HEK293 (cell line): ENCODE data around the gene BCLAF1.

Source experiments
- KLF1 ChIP-seq: fragments of 450-650 bp; formaldehyde crosslinking; IDR thresholded peaks from 2 replicates; pipeline ENCODE4 v1.5.1; 2016; ENCODE audit warnings: missing biosample characterization, missing genetic modification characterization
- KLF8 ChIP-seq: fragments of 450-650 bp; formaldehyde crosslinking; IDR thresholded peaks from 2 replicates; pipeline ENCODE4 v1.5.1; 2016; ENCODE audit warnings: missing biosample characterization, missing genetic modification characterization
- OSR2 ChIP-seq: fragments of 450-650 bp; formaldehyde crosslinking; IDR thresholded peaks from 2 replicates; pipeline ENCODE4 v1.5.1; 2016; ENCODE audit warnings: missing biosample characterization, missing genetic modification characterization
- SETDB1 ChIP-seq: IDR thresholded peaks from one replicate; pipeline ENCODE4 v1.6.1; 2017; ENCODE audit warnings: mild to moderate bottlenecking, low read length, moderate library complexity, mixed read lengths; ENCODE audit not compliant: insufficient read length
- TCF7L2 ChIP-seq: IDR thresholded peaks from 2 replicates; pipeline ENCODE4 v1.6.1; 2011; ENCODE audit warnings: low read depth, mild to moderate bottlenecking, inconsistent platforms, low read length, moderate library complexity, borderline replicate concordance
- TSHZ1 ChIP-seq: fragments of 450-650 bp; formaldehyde crosslinking; IDR thresholded peaks from 2 replicates; pipeline ENCODE4 v1.5.1; 2016; ENCODE audit warnings: missing biosample characterization, missing genetic modification characterization, borderline replicate concordance
- YY1 ChIP-seq: fragments of 450-650 bp; formaldehyde crosslinking; IDR thresholded peaks from 2 replicates; pipeline ENCODE4 v1.5.1; 2018; ENCODE audit warnings: missing biosample characterization, missing genetic modification characterization
- ZEB2 ChIP-seq: fragments of 450-650 bp; formaldehyde crosslinking; IDR thresholded peaks from 2 replicates; pipeline ENCODE4 v1.5.1; 2016; ENCODE audit warnings: missing biosample characterization, missing genetic modification characterization
- ZFP37 ChIP-seq: fragments of 450-650 bp; formaldehyde crosslinking; IDR thresholded peaks from 2 replicates; pipeline ENCODE4 v1.5.1; 2016; ENCODE audit warnings: missing biosample characterization, missing genetic modification characterization
- ZIC2 ChIP-seq: fragments of 450-650 bp; formaldehyde crosslinking; IDR thresholded peaks from 2 replicates; pipeline ENCODE4 v1.5.1; 2016; ENCODE audit warnings: missing biosample characterization, missing genetic modification characterization
- ZNF155 ChIP-seq: fragments of 450-650 bp; formaldehyde crosslinking; IDR thresholded peaks from 2 replicates; pipeline ENCODE4 v1.5.1; 2016; ENCODE audit warnings: missing biosample characterization, missing genetic modification characterization
- ZNF23 ChIP-seq: fragments of 450-650 bp; formaldehyde crosslinking; IDR thresholded peaks from 2 replicates; pipeline ENCODE4 v1.5.1; 2016; ENCODE audit warnings: missing biosample characterization, missing genetic modification characterization, borderline replicate concordance
- ZNF311 ChIP-seq: fragments of 450-650 bp; formaldehyde crosslinking; IDR thresholded peaks from 2 replicates; pipeline ENCODE4 v1.5.1; 2017; ENCODE audit warnings: missing biosample characterization, missing genetic modification characterization, borderline replicate concordance
- ZNF362 ChIP-seq: fragments of 450-650 bp; formaldehyde crosslinking; IDR thresholded peaks from 2 replicates; pipeline ENCODE4 v1.5.1; 2016; ENCODE audit warnings: missing biosample characterization, missing genetic modification characterization
- ZNF488 ChIP-seq: fragments of 450-650 bp; formaldehyde crosslinking; IDR thresholded peaks from 2 replicates; pipeline ENCODE4 v1.5.1; 2016; ENCODE audit warnings: missing biosample characterization, missing genetic modification characterization
- ZNF530 ChIP-seq: fragments of 450-650 bp; formaldehyde crosslinking; IDR thresholded peaks from 2 replicates; pipeline ENCODE4 v1.5.1; 2016; ENCODE audit warnings: low read depth, missing biosample characterization, missing genetic modification characterization
- ZNF544 ChIP-seq: fragments of 450-650 bp; formaldehyde crosslinking; IDR thresholded peaks from 2 replicates; pipeline ENCODE4 v1.5.0; 2017; ENCODE audit warnings: missing biosample characterization, missing genetic modification characterization
- ZNF549 ChIP-seq: fragments of 450-650 bp; IDR thresholded peaks from 2 replicates; pipeline ENCODE4 v1.5.1; 2018; ENCODE audit warnings: missing biosample characterization, missing genetic modification characterization, mild to moderate bottlenecking, inconsistent platforms, moderate library complexity
- ZNF558 ChIP-seq: fragments of 450-650 bp; formaldehyde crosslinking; IDR thresholded peaks from 2 replicates; pipeline ENCODE4 v1.5.1; 2016; ENCODE audit warnings: missing biosample characterization, missing genetic modification characterization
- ZNF560 ChIP-seq: fragments of 450-650 bp; formaldehyde crosslinking; IDR thresholded peaks from 2 replicates; pipeline ENCODE4 v1.5.1; 2017; ENCODE audit warnings: missing biosample characterization, missing genetic modification characterization, borderline replicate concordance
- ZNF654 ChIP-seq: fragments of 450-650 bp; formaldehyde crosslinking; IDR thresholded peaks from 2 replicates; pipeline ENCODE4 v1.5.1; 2016; ENCODE audit warnings: low read depth, missing biosample characterization, missing genetic modification characterization
- ZNF658 ChIP-seq: fragments of 450-650 bp; formaldehyde crosslinking; IDR thresholded peaks from 2 replicates; pipeline ENCODE4; 2016; ENCODE audit warnings: missing biosample characterization, missing genetic modification characterization
- ZNF707 ChIP-seq: fragments of 450-650 bp; formaldehyde crosslinking; IDR thresholded peaks from 2 replicates; pipeline ENCODE4 v1.5.1; 2016; ENCODE audit warnings: missing biosample characterization, missing genetic modification characterization
- ZNF747 ChIP-seq: fragments of 450-650 bp; formaldehyde crosslinking; IDR thresholded peaks from 2 replicates; pipeline ENCODE4 v1.5.1; 2016; ENCODE audit warnings: missing biosample characterization, missing genetic modification characterization
- ZNF843 ChIP-seq: fragments of 450-650 bp; formaldehyde crosslinking; IDR thresholded peaks from 2 replicates; pipeline ENCODE4 v1.5.1; 2016; ENCODE audit warnings: missing biosample characterization, missing genetic modification characterization
- ZSCAN16 ChIP-seq: fragments of 450-650 bp; formaldehyde crosslinking; IDR thresholded peaks from 2 replicates; pipeline ENCODE4 v1.5.1; 2016; ENCODE audit warnings: missing biosample characterization, missing genetic modification characterization
- TF ChIP-seq, protein P1 (sequence below): fragments of 450-650 bp; formaldehyde crosslinking; IDR thresholded peaks from 2 replicates; pipeline ENCODE4 v1.5.1; 2016; ENCODE audit warnings: missing biosample characterization, missing genetic modification characterization, low read depth
- TF ChIP-seq, protein P2 (sequence below): fragments of 450-650 bp; formaldehyde crosslinking; IDR thresholded peaks from 2 replicates; pipeline ENCODE4 v1.5.0; 2017; ENCODE audit warnings: missing biosample characterization, missing genetic modification characterization, borderline replicate concordance

The BCLAF1 gene

GRCh38 chr6:136230219-136230853 is 59.3 kb downstream of the BCLAF1 start (continued):
- TF ChIP-seq ZNF560 (tag by site-specific recombination) (no peak), ZNF155 (tag by site-specific recombination) (no peak), ZNF362 (tag by site-specific recombination) (peak; percentile 91), TCF7L2 (no peak), ZNF558 (no peak), OSR2 (tag by site-specific recombination) (no peak), ZNF549 (tag by site-specific recombination) (no peak), ZEB2 (tag by site-specific recombination) (peak; percentile 62; the same call in 1 of the 2 replicates), KLF8 (peak; percentile 66; the same call in 1 of the 2 replicates), ZNF658 (no peak), YY1 (tag by site-specific recombination) (no peak), ZNF530 (no peak), ZNF23 (tag by site-specific recombination) (no peak), ZFP37 (tag by site-specific recombination) (no peak), ZSCAN16 (tag by site-specific recombination) (no peak), ZNF707 (tag by site-specific recombination) (no peak), ZNF654 (no peak), ZNF544 (tag by site-specific recombination) (no peak), ZNF747 (no peak), KLF1 (tag by site-specific recombination) (0 out of 2 replicates have a peak, but pooled peaks have one; percentile 33), ZNF843 (tag by site-specific recombination) (no peak), TSHZ1 (tag by site-specific recombination) (peak; percentile 22; the same call in 1 of the 2 replicates), ZNF311 (tag by site-specific recombination) (no peak), ZIC2 (tag by site-specific recombination) (no peak), SETDB1 (peak; percentile 15), ZNF488 (tag by site-specific recombination) (no peak)
- TF ChIP-seq, protein P1, sequence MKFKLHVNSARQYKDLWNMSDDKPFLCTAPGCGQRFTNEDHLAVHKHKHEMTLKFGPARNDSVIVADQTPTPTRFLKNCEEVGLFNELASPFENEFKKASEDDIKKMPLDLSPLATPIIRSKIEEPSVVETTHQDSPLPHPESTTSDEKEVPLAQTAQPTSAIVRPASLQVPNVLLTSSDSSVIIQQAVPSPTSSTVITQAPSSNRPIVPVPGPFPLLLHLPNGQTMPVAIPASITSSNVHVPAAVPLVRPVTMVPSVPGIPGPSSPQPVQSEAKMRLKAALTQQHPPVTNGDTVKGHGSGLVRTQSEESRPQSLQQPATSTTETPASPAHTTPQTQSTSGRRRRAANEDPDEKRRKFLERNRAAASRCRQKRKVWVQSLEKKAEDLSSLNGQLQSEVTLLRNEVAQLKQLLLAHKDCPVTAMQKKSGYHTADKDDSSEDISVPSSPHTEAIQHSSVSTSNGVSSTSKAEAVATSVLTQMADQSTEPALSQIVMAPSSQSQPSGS (tag by site-specific recombination) = peak; percentile 97
- TF ChIP-seq, protein P2, sequence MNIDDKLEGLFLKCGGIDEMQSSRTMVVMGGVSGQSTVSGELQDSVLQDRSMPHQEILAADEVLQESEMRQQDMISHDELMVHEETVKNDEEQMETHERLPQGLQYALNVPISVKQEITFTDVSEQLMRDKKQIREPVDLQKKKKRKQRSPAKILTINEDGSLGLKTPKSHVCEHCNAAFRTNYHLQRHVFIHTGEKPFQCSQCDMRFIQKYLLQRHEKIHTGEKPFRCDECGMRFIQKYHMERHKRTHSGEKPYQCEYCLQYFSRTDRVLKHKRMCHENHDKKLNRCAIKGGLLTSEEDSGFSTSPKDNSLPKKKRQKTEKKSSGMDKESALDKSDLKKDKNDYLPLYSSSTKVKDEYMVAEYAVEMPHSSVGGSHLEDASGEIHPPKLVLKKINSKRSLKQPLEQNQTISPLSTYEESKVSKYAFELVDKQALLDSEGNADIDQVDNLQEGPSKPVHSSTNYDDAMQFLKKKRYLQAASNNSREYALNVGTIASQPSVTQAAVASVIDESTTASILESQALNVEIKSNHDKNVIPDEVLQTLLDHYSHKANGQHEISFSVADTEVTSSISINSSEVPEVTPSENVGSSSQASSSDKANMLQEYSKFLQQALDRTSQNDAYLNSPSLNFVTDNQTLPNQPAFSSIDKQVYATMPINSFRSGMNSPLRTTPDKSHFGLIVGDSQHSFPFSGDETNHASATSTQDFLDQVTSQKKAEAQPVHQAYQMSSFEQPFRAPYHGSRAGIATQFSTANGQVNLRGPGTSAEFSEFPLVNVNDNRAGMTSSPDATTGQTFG (tag by site-specific recombination) = no peak
